Ovary (tissue), 9 donors: ENCODE data around the gene EPHB1. TPM values are rescaled to one million over a fixed set of nuclear protein-coding genes. Genes with fewer than 3 reads are reported as not detected.

Experiments
- DNase-seq, 5 donors: peaks; one replicate each; pipeline ENCODE4 v3.0.0-alpha.2; 2019 to 2020
- H3K27ac ChIP-seq, 2 donors: fragments of 200-600 bp; one replicate each; pipeline versions ENCODE4 v1.5.1 to v1.8.0; 2019 to 2022
- H3K27me3 ChIP-seq: fragments of 200-600 bp; one replicate; pipeline ENCODE4 v1.8.0; 2022
- H3K36me3 ChIP-seq: fragments of 200-600 bp; sonication (generic); one replicate; pipeline ENCODE4 v1.5.1; 2019
- H3K4me1 ChIP-seq: one replicate; pipeline ENCODE4 v1.8.1; 2013; ENCODE audit warnings: mild to moderate bottlenecking, moderate library complexity; ENCODE audit not compliant: insufficient read depth
- H3K4me3 ChIP-seq: fragments of 200-600 bp; sonication (generic); one replicate; pipeline ENCODE4 v1.5.1; 2017
- H3K9me3 ChIP-seq, 2 donors: fragments of 200-600 bp in 1 of 2; sonication (generic) in 1 of 2; one replicate each; pipeline versions ENCODE4 v1.5.1 to v1.8.1; 2013 to 2019; ENCODE audit warnings: mild to moderate bottlenecking in 1 of 2, moderate library complexity in 1 of 2
- CTCF ChIP-seq, 3 donors: fragments of 450-650 bp in 2 of 3; fragments of 200-600 bp in 1 of 3; IDR thresholded peaks; one replicate each; pipeline versions ENCODE4 v1.5.1 to v1.8.0; 2016 to 2022; ENCODE audit warnings: antibody characterized with exemption in 3 of 3, mild to moderate bottlenecking in 1 of 3
- EP300 ChIP-seq: sonication (generic); formaldehyde crosslinking; IDR thresholded peaks from one replicate; pipeline ENCODE4 v1.6.1; 2017; ENCODE audit warnings: antibody characterized with exemption
- POLR2A ChIP-seq: fragments of 450-650 bp; IDR thresholded peaks from one replicate; pipeline ENCODE4 v1.6.1; 2017; ENCODE audit warnings: antibody characterized with exemption, mild to moderate bottlenecking, moderate library complexity
- WGBS, 3 donors: extraction: QIAGEN DNeasy Blood & Tissue Kit in 1 of 3; methylation state at CpG; one replicate each; pipeline versions ENCODE4 v1.1.5 to v1.1.7; 2013 to 2017; 5-methylcytosine and 5-hydroxymethylcytosine counted together
- intact Hi-C, 4 donors: fragments of 100-400 bp; cut with DNase I; formaldehyde crosslinking; loops; one replicate each; pipeline versions ENCODE4 v1.11.0 to v1.15.1; 2022 to 2023
- polyA plus RNA-seq, 2 donors: library from polyadenylated mRNA; stranded (reverse); fragments of 200-250 nt in 1 of 2; fragments of 350-450 nt in 1 of 2; fragmentation: Illumina TruSeq in 1 of 2; extraction: RNeasy Lipid Tissue Mini Kit (QIAGEN cat#74804) in 1 of 2; gene quantifications; one replicate each; pipeline ENCODE4 v1.2.3, GENCODE V29; 2013 to 2014
- total RNA-seq, 7 donors: library from RNA; depleted of rRNA in 2 of 7; stranded (reverse); fragments of >200 nt in 2 of 7; fragmentation: NEBNext Ultra II Directional in 3 of 7; extraction: Animal tissue kit (Norgen Biotek cat#: 25700) in 3 of 7; gene quantifications; one replicate each; pipeline versions ENCODE4 v1.1.0 to v1.2.4, GENCODE V29; 2016 to 2023
- donor health status: DM: no; HTN: no; CAD: no; lungs with moderate emphysema.
- donor health status: DM: no; HTN: no; CAD: no.
- donor health status: Bipolar disorder and iron deficiency.
- donor health status: DM: yes; HTN: yes; CAD: no.
- donor health status: DM: no; HTN: no; CAD: no.
- donor health status: DM: yes; HTN: yes; CAD: no.

Gene EPHB1
- total and polyA plus RNA-seq, 9 donors = 0.25 to 2.7 (median 1.0) TPM

GRCh38 chr3:135099734-135100355, 304.8 kb downstream of the EPHB1 start:
- DNase-seq = no peak
- H3K9me3 ChIP-seq = no peaks in the 10 kb centered on the region
- 34 to 48% (median 36%) methylated on average over 5 of the region's 5 CpGs for WGBS, 3 donors
- H3K4me1 ChIP-seq = no peaks in the 10 kb centered on the region
- H3K27ac ChIP-seq = no peak overlapping the region
- H3K27me3 ChIP-seq = no peaks in the 10 kb centered on the region
- TF ChIP-seq CTCF (IDR thresholded peaks at IDR 0.05) (no peak), POLR2A (no peak), EP300 (no peak)
- intact Hi-C loops = no loop called here
- H3K4me3 ChIP-seq = no peak overlapping the region
- H3K36me3 ChIP-seq = no peaks in the 10 kb centered on the region

GRCh38 chr3:135100366-135100765, 305.3 kb downstream of the EPHB1 start:
- Histone ChIP-seq H3K27me3 (no peaks in the 10 kb centered on the region), H3K4me1 (no peaks in the 10 kb centered on the region), H3K27ac (no peak overlapping the region), H3K36me3 (no peaks in the 10 kb centered on the region), H3K4me3 (no peak overlapping the region), H3K9me3 (no peaks in the 10 kb centered on the region)
- WGBS, 3 donors = 17 to 33% (median 17%) methylated on average over 2 of the region's 2 CpGs
- no peak for DNase-seq
- TF ChIP-seq EP300 = no peak
- no peak for TF ChIP-seq POLR2A
- TF ChIP-seq CTCF (IDR thresholded peaks at IDR 0.05) = no peak
- intact Hi-C loops = no loop called here

- no peaks in the 10 kb centered on the region for H3K4me1 ChIP-seq
- no peak overlapping the region for H3K4me3 ChIP-seq
- H3K27me3 ChIP-seq = no peaks in the 10 kb centered on the region
- no peak overlapping the region for H3K27ac ChIP-seq
- no peak for TF ChIP-seq EP300
- no peak for TF ChIP-seq POLR2A
- TF ChIP-seq CTCF (IDR thresholded peaks at IDR 0.05) = no peak
- WGBS, 3 donors = 41 to 46% (median 42%) methylated on average over 3 of the region's 3 CpGs
- H3K9me3 ChIP-seq = no peaks in the 10 kb centered on the region
- intact Hi-C loops = no loop called here
- no peak for DNase-seq
- no peaks in the 10 kb centered on the region for H3K36me3 ChIP-seq
Measured at GRCh38 chr3:135103917-135104316, 308.9 kb downstream of the EPHB1 start.

DNA sequence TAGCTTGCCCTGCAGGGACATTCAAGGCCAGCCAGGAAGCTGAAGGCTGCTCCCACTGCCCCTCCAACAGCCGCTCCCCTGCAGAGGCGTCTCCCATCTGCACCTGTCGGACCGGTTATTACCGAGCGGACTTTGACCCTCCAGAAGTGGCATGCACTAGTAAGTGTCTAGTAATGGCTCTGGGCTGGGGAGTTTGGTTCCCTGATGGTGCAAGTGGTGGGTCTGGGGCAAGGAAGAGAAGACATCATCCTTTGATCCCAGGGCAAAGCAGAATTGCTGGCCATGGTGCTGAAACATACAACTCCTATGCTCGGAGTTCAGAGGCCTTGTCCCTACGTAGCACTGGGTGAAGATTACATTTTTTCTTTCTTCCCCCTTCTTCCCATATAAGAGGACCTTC, 311.4 kb downstream of the EPHB1 start:
- no peak for DNase-seq
- 60 to 65% (median 61%) methylated on average over 8 of the region's 8 CpGs for WGBS, 3 donors

More for the DNA sequence above, 311.4 kb downstream of the EPHB1 start:
- Histone ChIP-seq H3K9me3 (no peaks in the 10 kb centered on the region), H3K27me3 (no peaks in the 10 kb centered on the region), H3K4me1 (no peaks in the 10 kb centered on the region), H3K4me3 (no peak overlapping the region), H3K36me3 (no peaks in the 10 kb centered on the region), H3K27ac (no peak overlapping the region)
- intact Hi-C loops = no loop called here
- TF ChIP-seq POLR2A (no peak), CTCF (IDR thresholded peaks at IDR 0.05) (no peak), EP300 (no peak)
